Superior temporal gyrus (tissue), 1 donor: Measurements from ENCODE around the gene GPR39.

Experiments used
- DNase-seq: peaks from one replicate; pipeline ENCODE4 v3.0.0-alpha.2; 2016; ENCODE audit errors: extremely low spot score

The GPR39 gene

GRCh38 chr2:132562245-132562644 lies 145.6 kb downstream of the GPR39 start:
- DNase-seq = no peak

GRCh38 chr2:132564065-132564464 lies 147.5 kb downstream of the GPR39 start:
- no peak for DNase-seq

- DNase-seq = no peak
Observed at GRCh38 chr2:132566379-132566778, 149.8 kb downstream of the GPR39 start.

- no peak for DNase-seq
Observed at GRCh38 chr2:132567682-132568081, 151.1 kb downstream of the GPR39 start.

- no peak for DNase-seq
Observed at GRCh38 chr2:132568656-132569055, 152.1 kb downstream of the GPR39 start.

- no peak for DNase-seq
Observed at GRCh38 chr2:132573444-132574007, 156.9 kb downstream of the GPR39 start.

- no peak for DNase-seq
Observed at GRCh38 chr2:132577686-132578085, 161.1 kb downstream of the GPR39 start.

GRCh38 chr2:132581591-132581990 lies 165.0 kb downstream of the GPR39 start:
- DNase-seq = no peak

- no peak for DNase-seq
Observed at GRCh38 chr2:132581991-132582738, 165.6 kb downstream of the GPR39 start.

GRCh38 chr2:132583666-132584360 lies 167.2 kb downstream of the GPR39 start:
- DNase-seq = no peak

GRCh38 chr2:132584976-132585817 lies 168.6 kb downstream of the GPR39 start:
- DNase-seq = no peak

- no peak for DNase-seq
Observed at GRCh38 chr2:132586101-132586511, 169.5 kb downstream of the GPR39 start.

- no peak for DNase-seq
Observed at GRCh38 chr2:132586835-132587234, 170.2 kb downstream of the GPR39 start.

GRCh38 chr2:132588576-132588975 lies 172.0 kb downstream of the GPR39 start:
- no peak for DNase-seq

GRCh38 chr2:132589111-132589830 lies 172.7 kb downstream of the GPR39 start:
- no peak for DNase-seq

- DNase-seq = no peak
Observed at GRCh38 chr2:132589966-132590365, 173.4 kb downstream of the GPR39 start.

GRCh38 chr2:132593171-132593570 lies 176.6 kb downstream of the GPR39 start:
- no peak for DNase-seq

GRCh38 chr2:132595186-132595585 lies 178.6 kb downstream of the GPR39 start:
- no peak for DNase-seq

GRCh38 chr2:132595693-132596092 lies 179.1 kb downstream of the GPR39 start:
- DNase-seq = no peak

GRCh38 chr2:132597166-132597565 lies 180.6 kb downstream of the GPR39 start:
- no peak for DNase-seq

- DNase-seq = no peak
Observed at GRCh38 chr2:132597831-132598230, 181.2 kb downstream of the GPR39 start.
